ENCODE data around the gene AS3MT.
"Not testable (repeated sequence)": the region's sequence is repeated elsewhere in the genome, so short reads cannot be mapped to it uniquely, and the experiment has no call there.

AS3MT gene

DNA sequence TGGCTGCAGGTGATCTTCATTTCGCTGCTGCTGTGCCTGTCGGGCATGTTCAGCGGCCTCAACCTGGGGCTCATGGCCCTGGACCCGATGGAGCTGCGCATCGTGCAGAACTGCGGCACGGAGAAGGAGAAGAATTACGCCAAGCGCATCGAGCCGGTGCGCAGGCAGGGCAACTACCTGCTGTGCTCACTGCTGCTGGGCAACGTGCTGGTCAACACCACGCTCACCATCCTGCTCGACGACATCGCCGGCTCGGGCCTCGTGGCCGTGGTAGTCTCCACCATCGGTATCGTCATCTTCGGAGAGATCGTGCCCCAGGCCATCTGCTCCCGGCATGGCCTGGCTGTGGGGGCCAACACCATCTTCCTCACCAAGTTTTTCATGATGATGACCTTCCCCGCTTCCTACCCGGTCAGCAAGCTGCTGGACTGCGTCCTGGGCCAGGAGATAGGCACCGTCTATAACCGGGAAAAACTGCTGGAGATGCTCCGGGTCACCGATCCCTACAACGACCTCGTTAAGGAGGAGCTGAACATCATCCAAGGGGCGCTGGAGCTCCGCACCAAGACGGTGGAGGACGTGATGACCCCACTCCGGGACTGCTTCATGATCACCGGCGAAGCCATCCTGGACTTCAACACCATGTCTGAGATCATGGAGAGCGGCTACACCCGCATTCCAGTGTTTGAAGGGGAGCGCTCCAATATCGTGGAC is 50.1 kb downstream of the AS3MT start:
- no peak for DNase-seq (ENCODE audit: low spot score)

DNA sequence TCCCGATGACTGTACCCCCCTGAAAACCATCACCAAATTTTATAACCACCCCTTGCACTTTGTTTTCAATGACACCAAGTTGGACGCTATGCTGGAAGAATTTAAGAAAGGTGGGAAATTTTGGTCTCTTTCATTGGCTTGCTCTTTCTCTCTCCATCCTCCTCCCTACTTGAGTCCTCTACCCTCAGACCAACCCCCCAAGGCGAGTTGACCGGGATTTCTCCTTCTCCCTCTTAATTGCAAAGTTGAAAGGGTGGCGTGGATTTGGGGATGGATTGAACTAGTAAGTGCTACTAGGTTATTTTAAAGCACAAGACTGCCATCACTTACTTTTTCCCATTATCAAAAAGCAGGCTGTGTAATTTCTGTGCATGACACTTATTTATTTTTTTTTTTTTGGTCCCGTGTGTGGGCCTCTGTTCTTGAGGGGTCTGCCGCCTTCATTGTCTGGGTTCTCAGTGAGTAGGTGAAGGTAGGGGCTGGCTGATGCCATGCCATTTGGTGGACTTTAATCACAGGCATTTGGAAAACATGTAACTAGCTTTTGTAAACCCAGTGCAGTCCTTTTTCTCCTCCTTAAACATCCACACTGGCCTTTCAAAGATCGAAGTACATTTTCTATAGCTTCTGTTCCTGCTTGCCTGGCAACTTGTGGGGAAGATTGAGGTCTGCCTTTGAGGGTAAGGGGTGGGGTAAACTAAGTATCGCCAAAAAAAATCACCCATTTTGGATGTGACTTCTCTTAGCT is 50.9 kb downstream of the AS3MT start:
- DNase-seq (ENCODE audit: low spot score): no peak

DNA sequence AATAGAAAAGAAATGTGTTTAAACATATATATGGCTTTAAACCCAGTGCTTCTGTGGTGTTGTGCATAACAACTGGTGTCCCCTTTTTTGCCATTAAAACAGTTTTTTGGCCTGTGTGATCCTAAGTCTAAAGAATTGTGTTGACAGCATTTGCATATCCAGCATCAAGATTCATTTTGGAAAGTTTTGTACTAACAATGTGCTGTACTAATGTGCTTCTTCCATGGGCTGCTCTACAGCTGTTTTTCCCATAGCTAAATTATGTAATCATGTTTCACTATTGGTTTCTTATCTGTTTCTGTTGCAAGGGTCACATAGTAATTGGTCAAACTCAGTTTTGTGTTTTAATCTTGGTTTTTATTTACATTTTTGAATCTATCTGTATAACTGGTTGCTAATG is 54.3 kb downstream of the AS3MT start:
- no peak for DNase-seq (ENCODE audit: low spot score)

DNA sequence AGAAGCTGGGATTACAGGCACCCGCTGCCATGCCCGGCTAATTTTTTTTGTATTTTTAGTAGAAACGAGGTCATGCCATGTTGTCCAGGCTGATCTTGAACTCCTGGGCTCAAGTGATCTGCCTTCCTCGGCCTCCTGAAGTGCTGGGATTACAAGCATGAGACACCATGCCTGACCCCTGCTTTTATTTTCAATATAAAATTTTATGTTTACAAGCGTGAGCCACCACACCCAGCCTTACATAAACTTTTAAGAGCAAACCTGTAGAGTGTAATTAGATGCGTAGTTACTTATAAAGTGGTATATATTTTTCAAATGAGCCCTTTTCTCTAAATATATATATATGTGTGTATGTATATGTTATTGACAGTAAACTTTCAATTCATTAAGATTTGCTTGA is 57.6 kb downstream of the AS3MT start:
- no peak for DNase-seq (ENCODE audit: low spot score)

DNA sequence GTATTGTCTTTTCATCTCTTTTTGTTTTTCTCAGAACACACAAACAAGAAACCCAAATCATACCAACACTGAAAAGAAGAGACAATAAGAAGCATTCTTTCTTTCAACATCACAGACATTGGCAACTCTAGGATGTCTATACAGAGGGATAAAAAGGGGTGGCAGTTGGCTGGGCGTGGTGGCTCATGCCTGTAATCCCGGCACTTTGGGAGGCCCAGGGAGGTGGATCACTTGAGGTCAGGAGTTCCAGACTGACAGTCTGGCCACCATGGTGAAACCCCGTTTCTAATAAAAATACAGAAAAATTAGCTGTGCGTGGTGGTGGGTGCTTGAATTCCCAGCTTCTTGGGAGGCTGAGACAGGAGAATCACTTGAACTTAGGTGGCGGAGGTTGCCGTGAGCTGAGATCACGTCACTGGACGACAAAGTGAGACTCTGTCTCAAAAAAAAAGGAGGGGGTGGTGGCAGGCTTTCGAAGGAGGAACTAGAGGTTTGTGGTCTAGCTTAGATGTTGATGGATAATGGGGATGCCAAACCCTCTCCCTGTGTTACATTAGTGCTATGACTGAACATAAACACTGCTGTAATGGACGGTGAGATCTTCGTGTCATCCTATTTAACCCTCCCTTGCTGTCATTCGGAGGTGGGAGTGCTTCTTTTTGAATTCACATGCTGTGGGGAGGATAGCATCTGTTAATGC is 58.2 kb downstream of the AS3MT start:
- no peak for DNase-seq (ENCODE audit: low spot score)

DNA sequence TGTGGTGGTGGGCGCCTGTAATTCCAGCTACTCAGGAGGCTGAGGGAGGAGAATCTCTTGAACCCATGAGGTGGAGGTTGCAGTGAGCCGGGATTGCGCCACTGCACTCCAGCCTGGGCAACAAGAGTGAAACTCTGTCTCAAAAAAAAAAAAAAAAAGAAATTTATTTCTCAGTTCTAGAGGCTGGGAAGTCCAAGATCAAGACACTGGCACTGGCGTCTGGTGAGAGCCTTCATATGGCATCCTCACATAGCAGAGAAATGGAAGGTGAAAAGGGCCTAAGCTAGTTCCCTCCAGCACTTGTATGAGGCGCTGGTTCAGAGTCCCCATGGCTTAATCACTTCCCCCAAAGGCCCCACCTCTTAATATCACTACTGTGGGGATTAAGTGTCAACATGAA is 59.2 kb downstream of the AS3MT start:
- not testable (repeated sequence) for DNase-seq (ENCODE audit: low spot score)

DNA sequence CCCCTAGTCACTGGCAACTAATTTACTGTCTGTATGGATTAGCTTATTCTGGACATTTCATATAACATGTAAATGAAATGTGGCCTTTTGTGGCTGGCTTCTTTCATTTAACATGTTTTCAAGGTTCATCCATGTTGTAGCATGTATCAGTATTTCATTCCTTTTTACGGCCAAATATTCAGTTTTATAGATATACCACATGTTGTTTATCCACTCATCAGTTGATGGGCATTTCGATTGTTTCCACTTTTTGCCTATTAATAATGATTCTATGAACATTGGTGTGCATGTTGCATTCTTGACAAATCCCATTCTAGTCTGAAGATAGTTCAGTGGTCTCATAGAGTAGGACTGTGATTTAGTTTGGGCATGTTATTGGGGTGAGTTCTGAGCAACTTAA is 61.5 kb downstream of the AS3MT start:
- no peak for DNase-seq (ENCODE audit: low spot score)

DNA sequence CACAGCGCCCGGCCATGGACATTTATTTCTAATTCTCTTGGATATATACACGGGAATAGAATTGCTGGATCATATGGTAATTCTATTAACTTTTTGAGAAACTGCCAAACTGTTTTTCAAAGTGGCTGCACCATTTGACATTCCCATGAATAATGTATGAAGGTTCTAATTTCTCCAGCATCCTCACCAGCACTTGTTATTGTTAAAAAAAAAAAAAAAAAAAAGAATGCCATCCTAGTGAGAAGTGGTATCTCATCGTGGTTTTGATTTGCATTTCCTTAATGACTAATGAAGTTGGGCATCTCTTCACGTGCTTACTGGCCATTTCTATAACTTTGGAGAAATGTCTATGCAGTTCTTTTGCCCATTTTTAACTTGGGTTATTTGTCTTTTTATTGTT is 62.4 kb downstream of the AS3MT start:
- DNase-seq (ENCODE audit: low spot score): no peak

DNA sequence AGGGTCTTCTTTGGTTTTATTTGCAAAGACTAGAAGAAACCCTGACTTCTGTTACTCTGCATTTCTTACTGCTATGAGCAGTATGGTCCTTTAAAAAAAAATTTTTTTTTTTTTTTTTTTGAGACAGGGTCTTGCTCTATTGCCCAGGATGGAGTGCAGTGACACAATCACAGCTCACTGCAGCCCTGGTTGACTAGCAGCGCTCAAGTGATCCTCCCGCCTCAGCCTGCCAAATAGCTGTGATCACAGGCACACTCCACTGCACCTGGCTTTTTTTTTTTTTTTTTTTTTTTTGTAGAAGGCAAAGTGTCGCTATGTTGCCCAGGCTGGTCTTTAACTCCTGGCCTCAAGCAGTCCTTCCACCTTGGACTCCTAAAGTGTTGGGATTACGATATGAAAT is 66.2 kb downstream of the AS3MT start:
- no peak for DNase-seq (ENCODE audit: low spot score)

DNA sequence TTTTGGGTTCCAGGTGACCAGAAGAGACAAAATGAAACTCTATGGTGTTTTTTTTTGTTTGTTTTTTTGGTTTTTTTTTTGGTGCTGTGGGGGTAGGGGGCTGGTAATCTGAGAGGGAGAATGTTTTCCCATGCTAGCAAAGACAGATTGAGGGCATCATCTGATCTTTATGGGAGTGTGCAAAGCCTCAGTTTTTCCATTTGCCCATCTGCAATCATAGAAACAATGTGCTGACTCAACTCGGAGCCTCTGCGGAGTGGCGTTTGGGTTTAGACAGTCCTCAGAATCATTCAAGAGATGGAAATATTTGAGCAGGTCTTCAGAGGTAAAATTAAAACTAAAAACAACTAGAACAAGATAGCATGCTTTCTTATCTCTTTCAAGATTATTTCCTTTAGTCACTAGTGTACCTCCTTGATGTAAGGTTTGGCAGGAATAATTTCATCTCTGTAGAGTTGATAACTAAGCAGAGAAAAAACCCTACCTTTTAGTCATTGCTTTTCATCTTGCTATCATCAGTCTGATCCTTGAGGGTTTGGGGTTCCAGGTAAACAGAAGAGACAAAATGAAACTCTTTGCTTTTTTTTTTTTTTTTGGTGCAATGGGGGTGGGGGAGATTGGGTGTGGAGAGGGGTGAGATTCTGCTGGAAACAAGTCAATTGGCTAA is 66.8 kb downstream of the AS3MT start:
- DNase-seq (ENCODE audit: low spot score): no peak

DNA sequence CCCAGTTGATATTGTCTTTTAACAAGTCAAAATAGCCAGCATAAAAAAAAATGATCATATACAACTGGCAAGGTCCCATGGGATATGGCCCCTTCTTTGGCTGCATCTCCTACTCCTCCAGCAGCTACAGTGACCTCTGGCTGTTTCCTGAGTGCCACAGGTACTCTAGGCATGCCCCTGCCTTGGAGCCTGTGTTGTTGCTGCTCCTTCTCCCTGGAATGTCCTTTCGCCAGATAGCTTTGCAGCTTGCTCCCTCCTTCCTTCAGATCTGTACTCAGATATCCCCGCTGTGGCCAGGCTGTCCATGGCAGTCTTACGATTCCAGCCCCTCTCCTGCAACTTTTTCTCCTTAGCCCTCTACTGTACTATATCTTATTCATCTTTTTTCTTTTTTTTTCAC is 72.1 kb downstream of the AS3MT start:
- no peak for DNase-seq (ENCODE audit: low spot score)

DNA sequence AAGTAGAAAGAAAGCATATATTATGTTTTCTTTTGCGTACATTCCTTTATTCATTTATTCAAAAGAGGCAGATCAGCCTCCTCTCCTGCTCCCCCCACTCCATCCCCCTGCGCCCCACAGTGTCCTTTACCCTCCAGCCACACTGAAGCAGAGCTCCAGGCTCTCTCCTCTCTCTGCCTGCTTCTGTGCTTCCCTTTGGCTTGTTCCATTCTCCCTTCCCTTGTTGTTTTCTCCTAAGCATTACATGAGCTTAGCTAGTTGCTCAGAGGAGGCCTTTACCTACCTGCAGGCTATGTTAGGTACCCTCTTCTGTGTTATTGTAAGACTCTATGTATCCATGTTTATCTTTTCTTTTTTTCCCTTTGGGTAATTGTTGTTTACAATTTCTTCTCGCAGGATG is 76.2 kb downstream of the AS3MT start:
- no peak for DNase-seq (ENCODE audit: low spot score)

DNA sequence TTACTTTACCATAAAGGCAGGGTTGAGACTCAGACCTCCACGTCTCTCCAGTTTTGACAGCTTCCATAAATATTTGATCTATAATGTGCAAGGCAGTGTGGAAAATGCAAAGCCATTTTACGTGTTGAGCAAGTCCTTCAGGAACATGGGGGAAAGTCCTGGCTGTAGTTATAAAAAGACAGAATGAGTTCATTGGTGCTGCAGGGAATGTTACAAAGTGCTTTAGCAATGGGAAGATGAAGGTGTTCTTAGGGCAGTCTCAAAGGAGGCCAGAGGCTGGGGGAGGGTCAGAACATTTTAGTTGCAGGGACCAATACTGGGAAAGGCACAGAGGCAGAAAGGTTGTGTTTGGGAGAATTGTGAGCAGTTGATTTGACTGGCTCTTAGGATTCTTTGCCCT is 76.7 kb downstream of the AS3MT start:
- no peak for DNase-seq (ENCODE audit: low spot score)

DNA sequence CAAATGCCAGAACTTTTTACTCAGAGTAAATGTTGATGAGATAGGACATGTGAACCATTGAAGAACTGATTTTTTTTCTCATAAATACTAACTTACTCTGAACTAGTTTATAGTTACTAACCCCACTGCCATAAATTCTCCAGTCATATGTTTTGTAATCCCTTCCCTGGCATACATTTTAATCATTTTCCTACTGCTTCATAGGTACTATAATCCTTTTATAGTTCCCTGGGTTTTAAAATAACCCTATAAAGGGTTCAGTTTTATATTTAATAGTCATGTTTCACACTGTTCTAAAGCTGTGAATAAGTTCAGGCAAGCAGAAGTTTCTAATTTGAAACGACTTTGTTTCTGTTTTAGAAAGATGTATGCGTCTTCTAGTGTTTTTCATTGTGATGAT is 77.7 kb downstream of the AS3MT start:
- no peak for DNase-seq (ENCODE audit: low spot score)

DNA sequence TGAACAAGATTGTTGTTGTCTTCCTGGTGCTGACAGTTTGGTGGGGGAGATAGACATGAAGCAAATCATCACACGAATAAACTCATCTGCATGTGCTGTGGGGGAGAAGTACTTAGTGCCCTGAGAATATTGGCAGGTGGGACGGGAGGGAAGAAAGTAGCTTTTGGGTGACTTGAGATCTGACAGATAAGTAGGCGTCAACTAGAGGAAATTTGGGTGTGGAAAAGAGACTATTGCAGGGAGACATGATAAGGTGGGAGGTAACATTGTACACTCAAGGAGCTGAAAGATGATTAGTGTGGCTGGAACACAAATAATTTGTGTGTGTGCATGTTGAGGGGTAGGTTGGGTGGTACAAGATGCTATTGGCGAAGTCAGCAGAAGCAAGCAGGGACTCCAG is 78.9 kb downstream of the AS3MT start:
- DNase-seq (ENCODE audit: low spot score): no peak

DNA sequence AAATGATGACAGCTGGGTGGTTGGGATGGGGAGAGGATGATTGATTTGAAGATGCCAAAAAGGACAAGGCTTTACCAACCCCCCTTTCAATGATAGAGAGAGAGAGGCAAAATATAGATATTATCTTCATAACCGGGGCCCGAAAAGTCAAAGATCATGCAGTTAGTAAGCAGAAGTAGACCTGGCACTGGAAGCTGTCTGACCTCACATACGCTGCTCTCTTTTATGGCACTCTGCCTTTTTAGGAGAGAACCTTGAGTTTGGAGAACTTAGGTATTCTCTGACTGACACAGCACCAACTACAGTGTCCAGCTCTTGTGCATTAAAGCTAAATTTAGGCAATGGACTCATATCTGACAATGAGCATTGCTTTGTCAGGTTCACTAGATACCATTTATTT is 79.5 kb downstream of the AS3MT start:
- DNase-seq (ENCODE audit: low spot score): no peak

DNA sequence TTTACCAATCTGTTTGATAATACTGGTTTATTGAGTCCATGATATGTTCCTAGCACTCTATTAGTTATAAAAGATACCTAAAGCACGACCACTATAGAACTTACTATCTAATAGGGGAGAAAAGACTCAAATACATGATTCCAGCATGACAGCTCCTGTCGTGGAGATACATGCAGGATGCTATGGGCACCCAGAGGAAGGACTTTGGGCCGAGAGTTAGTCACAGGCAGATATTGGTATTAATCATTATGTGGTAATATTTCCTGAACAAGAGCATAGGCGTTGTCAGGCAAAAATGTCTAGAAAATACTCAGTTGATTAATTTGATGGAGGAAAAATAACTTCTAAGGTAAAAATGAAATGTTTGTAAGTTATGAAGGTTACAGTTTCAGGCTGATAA is 80.6 kb downstream of the AS3MT start:
- DNase-seq (ENCODE audit: low spot score): no peak

DNA sequence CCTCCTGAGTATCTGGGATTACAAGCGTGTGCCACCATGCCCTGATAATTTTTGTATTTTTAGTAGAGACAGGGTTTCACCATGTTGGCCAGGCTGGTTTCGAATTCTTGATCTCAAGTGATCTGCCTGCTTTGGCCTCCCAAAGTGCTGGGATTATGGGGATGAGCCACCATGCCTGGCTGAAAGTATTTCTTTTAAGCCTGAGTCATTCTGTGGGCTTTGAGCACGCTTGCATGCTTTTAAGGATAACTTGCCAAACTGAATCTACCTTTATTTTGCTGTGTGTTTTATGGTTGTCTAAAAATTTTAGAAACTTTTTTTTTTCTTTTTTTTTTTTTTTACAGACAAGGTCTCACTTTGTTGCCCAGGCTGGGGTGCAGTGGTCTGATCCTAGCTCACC is 82.0 kb downstream of the AS3MT start:
- DNase-seq (ENCODE audit: low spot score): no peak
